Measurements from ENCODE around the gene GPS1. TPM values are rescaled to one million over a fixed set of nuclear protein-coding genes. Genes with fewer than 3 reads are reported as not detected.
"Not testable (repeated sequence)": the region's sequence is repeated elsewhere in the genome, so short reads cannot be mapped to it uniquely, and the experiment has no call there.

Gene GPS1
- total RNA-seq, 1 donor from 2014 or later, result 94.7 TPM

DNA sequence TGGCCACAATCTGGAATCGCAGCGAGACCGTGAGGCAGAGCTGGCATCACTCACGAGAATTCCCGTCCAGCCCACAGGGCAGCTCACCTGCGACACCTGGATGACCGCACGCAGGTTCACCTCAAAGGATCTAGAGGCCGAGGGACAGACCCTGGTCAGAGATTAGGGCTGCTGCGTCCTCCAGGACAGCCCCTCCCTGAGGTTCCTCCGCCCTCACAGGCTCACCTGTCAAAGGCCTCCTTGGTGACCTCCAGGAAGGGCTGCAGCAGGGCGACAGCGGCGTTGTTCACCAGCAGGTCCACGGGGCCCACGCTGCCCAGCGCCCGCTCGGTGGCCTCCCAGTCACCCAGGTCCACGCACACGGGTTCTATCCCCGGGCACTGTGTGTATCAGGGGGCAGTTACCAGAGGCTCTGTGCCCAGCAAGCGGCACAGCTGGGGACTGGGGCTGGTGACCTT lies 15.0 kb upstream of the GPS1 start:
- Mint-ChIP-seq H3K4me3 (peak overlapping the region; percentile 86), H3K4me1 (peaks cover 27% of the 10 kb centered on the region), H3K9me3 (no peaks in the 10 kb centered on the region), H3K36me3 (ENCODE audit: low read depth) (peaks cover 7% of the 10 kb centered on the region), H3K27ac (peak overlapping the region; percentile 7), H3K27me3 (no peaks in the 10 kb centered on the region)
- no peak for DNase-seq
- POLR2A ChIA-PET, result interaction anchor here (0.6 to 2.3 kb wide), 3 partner anchors 9 to 77 kb away, joined by 7 to 28 read pairs (median 7); partner anchors contain the start of gene FASN
- ATAC-seq (ENCODE audit: low read depth), result no peak
- CTCF ChIA-PET, result interaction anchor here (1.3 kb wide), 1 partner anchor 77 kb away, joined by 25 read pairs; no protein-coding TSS in a partner anchor
- intact Hi-C loops (cut with micrococcal nuclease), result loop anchor here (1.0 to 10.0 kb wide), 9 partner anchors 13 to 258 kb away; partner anchors contain the start of genes ASPSCR1, DUS1L, FASN and GPS1
- TF ChIP-seq, protein P1, sequence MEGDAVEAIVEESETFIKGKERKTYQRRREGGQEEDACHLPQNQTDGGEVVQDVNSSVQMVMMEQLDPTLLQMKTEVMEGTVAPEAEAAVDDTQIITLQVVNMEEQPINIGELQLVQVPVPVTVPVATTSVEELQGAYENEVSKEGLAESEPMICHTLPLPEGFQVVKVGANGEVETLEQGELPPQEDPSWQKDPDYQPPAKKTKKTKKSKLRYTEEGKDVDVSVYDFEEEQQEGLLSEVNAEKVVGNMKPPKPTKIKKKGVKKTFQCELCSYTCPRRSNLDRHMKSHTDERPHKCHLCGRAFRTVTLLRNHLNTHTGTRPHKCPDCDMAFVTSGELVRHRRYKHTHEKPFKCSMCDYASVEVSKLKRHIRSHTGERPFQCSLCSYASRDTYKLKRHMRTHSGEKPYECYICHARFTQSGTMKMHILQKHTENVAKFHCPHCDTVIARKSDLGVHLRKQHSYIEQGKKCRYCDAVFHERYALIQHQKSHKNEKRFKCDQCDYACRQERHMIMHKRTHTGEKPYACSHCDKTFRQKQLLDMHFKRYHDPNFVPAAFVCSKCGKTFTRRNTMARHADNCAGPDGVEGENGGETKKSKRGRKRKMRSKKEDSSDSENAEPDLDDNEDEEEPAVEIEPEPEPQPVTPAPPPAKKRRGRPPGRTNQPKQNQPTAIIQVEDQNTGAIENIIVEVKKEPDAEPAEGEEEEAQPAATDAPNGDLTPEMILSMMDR (IDR thresholded peaks at IDR 0.05), result no peak

DNA sequence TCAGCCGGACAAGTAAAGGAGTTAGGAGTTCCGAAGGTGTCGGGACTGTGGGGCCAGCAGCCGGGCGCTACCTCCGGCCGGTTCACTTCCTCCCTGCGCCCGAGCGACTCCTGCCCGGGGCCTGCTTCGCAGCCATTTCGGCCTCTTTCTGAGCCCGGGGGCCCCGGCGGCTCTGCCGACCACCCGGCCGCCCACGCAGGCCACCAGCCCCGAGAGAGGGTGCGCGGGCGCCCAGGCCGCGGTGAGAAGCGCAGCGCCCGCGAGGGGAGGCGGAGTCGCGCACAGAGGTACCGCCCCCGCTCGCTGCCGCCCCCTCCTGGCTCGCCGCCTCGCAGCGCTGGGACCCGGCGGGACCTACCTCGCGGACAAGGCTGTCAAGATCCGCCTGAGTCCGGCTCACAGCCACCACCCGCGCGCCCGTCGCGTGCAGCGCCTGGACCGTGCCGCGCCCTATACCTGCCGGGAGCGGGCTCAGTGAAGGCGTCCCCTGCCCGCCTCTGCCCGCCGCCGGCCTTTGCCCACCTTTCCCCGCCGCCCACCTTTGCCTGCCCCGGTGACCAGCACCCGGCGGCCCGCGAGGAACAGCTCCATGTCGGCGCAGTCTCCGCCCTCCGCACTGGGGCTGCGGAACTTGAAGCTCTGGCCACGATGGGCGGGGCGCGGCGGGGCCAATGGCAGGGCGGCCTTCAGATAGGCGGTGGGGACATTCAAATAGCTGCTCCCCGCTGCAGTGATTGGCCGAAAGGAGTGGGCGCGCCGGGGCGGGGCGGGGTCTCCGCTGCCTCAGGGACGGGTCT lies 14.4 kb upstream of the GPS1 start, which contains the start of gene DCXR:
Gene DCXR (minus strand): TSS at position 606 of the 797 bp plus-strand sequence. CDS start 15 bp downstream, at position 591.
- POLR2A ChIA-PET, result interaction anchor here (0.5 to 2.3 kb wide), 34 partner anchors 9 to 644 kb away, joined by 3 to 43 read pairs (median 4); partner anchors contain the start of genes ASPSCR1, CCDC57, CENPX and CSNK1D
- DNase-seq (peak; percentile 95), ATAC-seq (ENCODE audit: low read depth) (peak; percentile 93)
- Mint-ChIP-seq H3K4me1 (peaks cover 27% of the 10 kb centered on the region), H3K27me3 (no peaks in the 10 kb centered on the region), H3K27ac (peak within 1 kb of the TSS; percentile 94), H3K4me3 (peak within 1 kb of the TSS; percentile 86), H3K9me3 (no peaks in the 10 kb centered on the region), H3K36me3 (ENCODE audit: low read depth) (peaks cover 7% of the 10 kb centered on the region)
- CTCF ChIA-PET, result interaction anchor here (0.5 to 1.5 kb wide), 11 partner anchors 10 to 782 kb away, joined by 3 to 25 read pairs (median 4); partner anchors contain the start of genes CENPX and LRRC45
- intact Hi-C loops (cut with micrococcal nuclease), result loop anchor here (1.0 to 10.0 kb wide), 9 partner anchors 14 to 258 kb away; partner anchors contain the start of genes ASPSCR1, DUS1L, FASN and GPS1
- TF ChIP-seq, protein P1 (IDR thresholded peaks at IDR 0.05), result no peak

DNA sequence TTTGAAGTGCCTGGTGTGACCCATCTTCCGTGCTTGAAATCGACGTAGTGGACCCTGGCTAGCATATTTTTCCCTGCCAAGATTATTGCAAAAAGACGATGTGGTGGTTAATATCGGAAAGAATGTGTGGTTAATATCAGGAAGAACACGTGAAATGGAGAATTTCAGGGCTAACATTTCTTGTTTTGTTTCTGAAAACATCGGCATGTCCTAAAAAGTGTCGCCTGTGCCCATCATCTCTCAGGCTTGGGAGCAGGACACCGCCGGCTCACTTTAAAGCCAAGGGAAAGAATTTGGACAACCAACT lies 13.9 kb upstream of the GPS1 start:
- Mint-ChIP-seq H3K27ac (peak overlapping the region; percentile 94), H3K36me3 (ENCODE audit: low read depth) (peaks cover 7% of the 10 kb centered on the region), H3K4me3 (peak overlapping the region; percentile 86), H3K27me3 (no peaks in the 10 kb centered on the region), H3K9me3 (no peaks in the 10 kb centered on the region), H3K4me1 (peaks cover 26% of the 10 kb centered on the region)
- intact Hi-C loops (cut with micrococcal nuclease), result loop anchor here (1.0 to 10.0 kb wide), 9 partner anchors 13 to 257 kb away; partner anchors contain the start of genes ASPSCR1, DUS1L, FASN and GPS1
- POLR2A ChIA-PET, result interaction anchor here (0.5 to 2.3 kb wide), 32 partner anchors 14 to 644 kb away, joined by 3 to 43 read pairs (median 4); partner anchors contain the start of genes ASPSCR1, CCDC57, CENPX and CSNK1D
- DNase-seq (no peak), ATAC-seq (ENCODE audit: low read depth) (no peak)
- CTCF ChIA-PET, result interaction anchor here (0.5 to 1.5 kb wide), 11 partner anchors 10 to 781 kb away, joined by 3 to 25 read pairs (median 4); partner anchors contain the start of genes CENPX and LRRC45
- TF ChIP-seq, protein P1 (IDR thresholded peaks at IDR 0.05), result no peak

DNA sequence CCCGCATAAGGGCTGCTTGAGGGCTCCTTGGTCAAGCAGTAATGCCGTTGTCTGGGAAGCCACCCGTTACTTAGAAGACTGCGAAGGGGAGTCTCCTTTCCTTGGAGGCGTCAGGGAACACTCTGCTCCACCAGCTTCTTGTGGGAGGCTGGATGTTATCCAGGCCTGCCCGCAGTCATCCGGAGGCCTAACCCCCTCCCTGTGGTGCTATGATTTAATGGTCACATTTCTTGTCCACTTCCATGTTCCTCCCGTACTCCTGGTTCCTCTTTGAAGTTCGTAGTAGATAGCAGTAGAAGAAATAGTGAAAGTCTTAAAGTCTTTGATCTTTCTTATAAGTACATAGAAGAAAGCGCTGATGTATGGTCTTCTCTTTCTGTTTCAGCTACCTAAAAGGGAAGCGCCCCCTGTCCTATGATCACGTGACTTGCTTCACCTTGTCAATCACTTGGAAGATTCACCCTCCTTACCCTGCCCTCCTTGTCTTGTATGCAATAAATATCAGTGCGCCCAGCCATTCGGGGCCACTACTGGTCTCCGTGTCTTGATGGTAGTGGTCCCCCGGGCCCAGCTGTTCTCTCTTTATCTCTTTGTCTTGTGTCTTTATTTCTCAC lies 12.8 kb upstream of the GPS1 start:
- ATAC-seq (ENCODE audit: low read depth); H3K27ac Mint-ChIP-seq: not testable (repeated sequence)
- intact Hi-C loops (cut with micrococcal nuclease), result loop anchor here (5.0 to 10.0 kb wide), 3 partner anchors 62 to 256 kb away; partner anchors contain the start of genes ASPSCR1 and SLC16A3

DNA sequence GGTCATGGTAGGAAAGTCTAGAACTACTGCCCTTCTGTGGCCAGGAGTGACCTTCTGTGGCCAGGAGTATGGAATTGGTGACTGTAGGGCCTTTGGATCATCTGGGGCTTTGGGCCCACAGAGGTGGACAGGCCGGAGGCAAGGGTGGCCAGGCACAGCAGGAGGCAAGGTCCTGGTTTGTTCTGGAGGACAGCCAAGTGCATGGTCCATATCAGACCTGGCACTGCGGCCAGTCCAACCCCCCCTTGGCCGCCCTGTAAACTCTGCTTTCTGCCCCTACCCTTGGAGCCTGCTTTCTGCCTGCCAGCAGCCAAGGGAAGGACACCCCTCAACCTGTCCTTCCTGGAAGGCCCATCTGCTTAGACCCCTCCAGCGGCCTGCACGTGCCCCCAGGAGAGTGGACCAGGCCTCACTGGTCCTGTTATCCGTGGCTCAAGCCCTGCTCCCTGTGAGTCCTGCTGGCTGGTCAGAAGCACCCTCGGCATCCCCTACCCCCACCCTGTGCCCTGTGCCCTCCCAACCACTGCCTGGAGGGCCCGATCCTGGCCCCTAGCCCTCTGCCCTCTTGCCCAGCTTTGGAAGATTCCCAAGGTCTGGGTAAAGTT lies 11.9 kb upstream of the GPS1 start:
- ATAC-seq (ENCODE audit: low read depth), result no peak
- ChIA-PET POLR2A (interaction anchor here (0.7 kb wide), 1 partner anchor 17 kb away, joined by 4 read pairs; the partner anchor contains the start of gene LRRC45), CTCF (no interaction called here)
- no peak overlapping the region for H3K27ac Mint-ChIP-seq
- no peaks in the 10 kb centered on the region for H3K9me3 Mint-ChIP-seq
- no peak overlapping the region for H3K4me3 Mint-ChIP-seq
- intact Hi-C loops (cut with micrococcal nuclease), result loop anchor here (5.0 to 10.0 kb wide), 3 partner anchors 62 to 255 kb away; partner anchors contain the start of genes ASPSCR1 and SLC16A3
- peaks cover 26% of the 10 kb centered on the region for H3K4me1 Mint-ChIP-seq
- peaks cover 7% of the 10 kb centered on the region for H3K36me3 Mint-ChIP-seq (ENCODE audit: low read depth)
- TF ChIP-seq, protein P1 (IDR thresholded peaks at IDR 0.05), result no peak
- DNase-seq, result no peak
- no peaks in the 10 kb centered on the region for H3K27me3 Mint-ChIP-seq

More for the DNA sequence above, 12.8 kb upstream of the GPS1 start:
- not testable (repeated sequence) for DNase-seq; H3K9me3 Mint-ChIP-seq; H3K36me3 Mint-ChIP-seq (ENCODE audit: low read depth); H3K27me3 Mint-ChIP-seq
- ChIA-PET CTCF (interaction anchor here (0.6 to 1.5 kb wide), 2 partner anchors 56 to 308 kb away, joined by 3 to 4 read pairs; no protein-coding TSS in a partner anchor), POLR2A (interaction anchor here (2.3 kb wide), 1 partner anchor 60 kb away, joined by 28 read pairs; the partner anchor contains the start of gene FASN)
- Mint-ChIP-seq H3K4me3 (peak overlapping the region; percentile 32), H3K4me1 (peaks cover 26% of the 10 kb centered on the region)

Measured in activated B cell treated with CpG ODN at 0.5 μM for 24 hours (primary cell).